Activated CD4-positive, alpha-beta T cell treated with anti-CD3 and anti-CD28 coated beads, Interleukin-2, amount 50 U/mL, for 24 hours (primary cell): ENCODE measurements around the gene PLA2G12A.
"Not testable (repeated sequence)": the region's sequence is repeated elsewhere in the genome, so short reads cannot be mapped to it uniquely, and the experiment has no call there.

ENCODE experiments used
- DNase-seq, 2 donors: peaks; one replicate each; pipeline ENCODE4 v3.0.0-alpha.2; 2020; ENCODE audit warnings: low read depth in 1 of 2, low spot score in 1 of 2

PLA2G12A gene

DNA sequence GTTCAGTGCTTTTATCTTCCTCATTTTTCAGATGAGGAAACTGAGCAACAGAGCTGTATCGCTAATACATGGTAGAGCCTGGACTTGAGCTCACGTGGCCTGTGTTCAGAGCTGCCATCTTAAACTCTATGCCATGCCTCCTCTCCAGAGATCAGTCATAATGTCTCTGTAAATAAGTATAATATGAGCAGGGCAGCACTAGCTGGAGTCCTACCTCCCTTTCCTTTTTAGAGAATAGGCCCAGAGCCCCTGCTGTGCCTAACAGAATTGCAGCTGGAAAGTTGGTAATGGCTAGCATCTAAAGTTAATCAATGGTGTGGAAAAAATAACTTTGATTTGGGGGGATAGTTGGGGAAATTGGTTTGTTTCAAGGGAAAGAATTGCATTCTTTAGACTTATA, 47.0 kb downstream of the PLA2G12A start:
- DNase-seq, result no peak

DNA sequence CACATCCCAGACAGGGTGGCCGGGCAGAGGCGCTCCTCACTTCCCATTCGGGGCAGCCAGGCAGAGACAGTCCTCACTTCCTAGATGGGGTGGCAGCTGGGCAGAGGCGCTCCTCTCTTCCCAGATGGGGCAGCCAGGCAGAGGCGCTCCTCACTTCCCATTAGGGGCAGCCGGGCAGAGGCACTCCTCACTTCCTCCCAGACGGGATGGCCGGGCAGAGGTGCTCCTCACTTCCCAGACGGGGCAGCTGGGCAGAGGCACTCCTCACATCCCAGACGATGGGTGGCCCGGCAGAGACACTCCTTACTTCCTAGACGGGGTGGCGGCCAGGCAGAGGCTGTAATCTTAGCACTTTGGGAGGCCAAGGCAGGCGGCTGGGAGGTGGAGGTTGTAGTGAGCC, 50.9 kb downstream of the PLA2G12A start:
- DNase-seq, result not testable (repeated sequence)

- DNase-seq, result not testable (repeated sequence)
Observed at GRCh38 chr4:109678472-109678871, 51.4 kb downstream of the PLA2G12A start.

DNA sequence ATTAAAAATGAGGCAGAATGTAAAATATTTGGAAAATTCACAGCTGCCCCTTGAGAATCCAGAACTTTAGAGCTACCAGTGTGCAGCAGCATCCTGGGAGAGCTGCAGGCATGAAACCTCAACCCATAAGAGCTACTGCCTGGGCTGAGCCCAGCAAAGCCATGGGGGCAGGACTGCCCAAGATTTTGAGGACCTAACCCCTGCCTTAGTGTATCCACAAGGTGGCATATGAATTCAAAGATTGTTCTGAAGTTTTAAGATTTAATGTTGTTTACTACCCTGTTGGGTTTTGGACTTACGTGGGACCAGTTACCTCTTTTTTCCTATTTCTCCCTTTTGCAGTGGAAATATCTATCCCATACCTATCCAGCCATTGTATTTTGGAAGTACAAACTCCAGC, 53.0 kb downstream of the PLA2G12A start:
- DNase-seq, result no peak

DNA sequence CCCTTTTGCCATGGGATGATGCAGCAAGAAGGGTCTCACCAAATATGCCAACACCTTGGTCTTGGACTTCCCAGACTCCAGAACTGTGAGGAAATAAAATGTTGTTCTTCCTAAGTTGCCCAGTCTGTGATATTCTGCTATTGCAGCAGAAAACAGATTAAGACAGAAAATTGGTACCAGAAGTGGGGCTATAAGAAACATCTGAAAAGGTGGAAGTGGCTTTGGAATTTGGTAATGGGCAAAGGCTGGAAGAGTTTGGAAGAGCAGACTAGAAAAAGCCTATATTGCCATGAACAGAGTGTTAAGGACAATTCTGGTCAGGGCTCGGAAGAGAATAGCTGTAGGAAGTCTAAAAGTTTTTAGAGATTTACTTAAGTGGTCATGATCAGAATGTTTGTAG, 54.0 kb downstream of the PLA2G12A start:
- no peak for DNase-seq

DNA sequence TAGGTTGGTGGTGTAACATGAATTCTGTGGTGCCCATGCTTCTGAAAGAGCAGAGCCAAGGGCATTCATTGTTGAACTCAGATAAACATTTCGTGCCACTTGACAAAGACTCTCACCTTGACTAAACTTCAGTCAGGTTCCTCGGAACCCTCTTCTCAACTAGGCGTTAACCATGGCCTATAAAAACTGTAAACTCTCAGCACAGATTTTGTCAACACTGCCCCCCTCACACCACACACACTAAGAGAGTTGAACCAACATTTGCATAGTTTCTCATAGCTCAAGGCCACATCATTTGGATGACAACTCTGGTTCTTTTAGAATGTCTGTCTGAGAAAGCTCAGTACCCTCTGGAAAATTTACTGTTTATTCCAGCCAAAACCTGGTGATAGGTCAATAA, 54.7 kb downstream of the PLA2G12A start:
- DNase-seq, result no peak

DNA sequence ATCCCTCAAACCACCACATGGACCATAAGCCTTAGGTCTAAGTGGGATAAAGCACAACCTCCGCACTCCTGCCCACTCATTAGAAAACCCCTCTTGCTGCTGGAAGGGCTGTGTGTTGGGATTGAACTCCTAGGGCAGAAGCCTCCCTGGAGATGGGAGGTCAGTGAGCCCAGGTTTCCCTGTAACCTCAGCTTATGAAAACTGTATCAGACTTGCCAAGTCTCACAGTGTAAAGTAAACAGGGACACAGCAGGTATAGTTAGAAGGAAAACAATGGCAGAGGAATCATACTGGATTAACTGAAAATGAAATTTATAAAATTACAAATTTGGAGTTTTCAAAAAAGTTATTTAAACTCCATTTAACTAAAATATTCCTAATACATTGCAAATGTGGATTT, 56.6 kb downstream of the PLA2G12A start:
- DNase-seq, result no peak

DNA sequence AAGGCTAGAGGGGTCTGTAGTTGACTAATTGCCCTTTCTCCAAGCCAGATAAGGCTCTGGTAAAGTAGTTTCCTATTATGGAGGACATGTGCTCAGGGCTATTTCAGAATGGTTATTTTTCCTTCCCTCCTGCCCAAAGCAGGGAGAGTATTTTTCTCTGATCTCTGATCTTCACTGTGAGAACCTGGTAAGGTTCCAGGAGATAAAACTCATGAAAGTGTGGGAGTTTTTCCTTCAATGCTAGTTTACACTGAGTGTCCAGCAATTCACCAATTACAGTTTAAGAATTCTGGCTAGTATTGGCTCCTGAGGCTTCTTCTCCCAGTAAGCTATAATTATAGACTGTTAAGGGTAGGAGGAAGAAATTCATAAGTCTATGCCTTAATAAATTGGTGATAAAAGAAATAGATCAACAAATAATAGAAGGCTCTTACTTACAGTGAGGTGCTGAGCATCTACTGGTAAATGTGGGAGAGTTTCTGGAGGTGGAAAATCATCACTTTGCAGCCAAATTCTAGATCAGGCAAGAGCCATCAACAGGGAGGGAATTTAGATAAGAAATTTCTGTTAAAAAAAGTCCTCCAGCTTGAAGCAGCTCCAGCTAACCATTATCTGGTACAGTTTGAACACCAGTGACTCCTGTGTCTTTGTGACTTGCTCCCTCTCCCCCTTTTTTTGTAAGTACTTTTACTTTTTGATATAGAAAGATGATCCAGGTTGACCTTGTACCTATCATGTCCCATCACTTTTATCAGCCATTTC, 57.5 kb downstream of the PLA2G12A start:
- DNase-seq, result no peak

GRCh38 chr4:109671350-109671749, 58.5 kb downstream of the PLA2G12A start:
- peak in 1 of 2 donors; percentile 53 for DNase-seq

DNA sequence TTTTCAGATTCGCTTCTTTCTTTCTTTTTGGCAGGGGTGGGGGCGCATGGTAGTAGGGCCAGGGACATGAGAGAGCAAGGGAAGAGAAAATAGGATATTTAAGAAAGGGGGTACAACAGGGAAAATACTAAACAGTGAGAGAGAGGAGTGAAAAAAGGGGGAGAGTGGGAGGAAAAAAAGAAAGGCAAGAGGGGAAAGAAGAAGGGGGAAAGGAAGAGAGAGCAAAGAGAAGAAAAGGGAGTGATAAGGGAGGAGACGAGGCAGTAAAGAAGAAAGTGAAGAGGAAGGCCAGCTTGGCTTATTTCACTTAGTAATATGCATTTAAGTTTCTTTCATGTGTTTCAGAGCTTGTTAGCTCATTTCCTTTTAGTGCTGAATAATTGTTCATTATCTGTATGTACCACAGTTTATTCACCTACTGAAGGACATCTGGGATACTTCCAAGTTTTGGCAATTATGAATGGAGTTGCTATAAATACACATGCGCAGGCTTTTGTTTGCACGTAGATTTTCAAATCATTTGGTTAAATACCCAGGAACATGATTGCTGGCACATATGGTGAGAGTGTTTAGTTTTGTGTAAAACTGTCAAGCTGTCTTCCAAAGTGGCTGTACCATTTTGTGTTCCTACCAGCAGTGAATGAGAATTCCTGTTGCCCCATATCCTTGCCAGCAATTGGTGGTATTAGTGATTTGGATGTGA, 63.9 kb downstream of the PLA2G12A start:
- DNase-seq, result no peak

GRCh38 chr4:109662771-109663170, 67.1 kb downstream of the PLA2G12A start:
- no peak for DNase-seq

- DNase-seq, result no peak
Observed at GRCh38 chr4:109662116-109662515, 67.8 kb downstream of the PLA2G12A start.
